Stimulated activated naive CD4-positive, alpha-beta T cell treated with Interleukin-2 at 50 U/mL for 16 hours (primary cell): Measurements from ENCODE around the gene HAPLN3.

Experiments used
- DNase-seq: peaks from one replicate; lab custom pipeline; 2025; lab: John Stamatoyannopoulos, UW

HAPLN3 gene

GRCh38 chr15:88894348-88894818, 961 bp downstream of the HAPLN3 start:
- DNase-seq, result peak; percentile 80

- no peak for DNase-seq
These were observed 3.6 kb downstream of the HAPLN3 start for GRCh38 chr15:88891540-88892254.

GRCh38 chr15:88890495-88890894, 4.8 kb downstream of the HAPLN3 start:
- no peak for DNase-seq

GRCh38 chr15:88888719-88889118, 6.6 kb downstream of the HAPLN3 start:
- DNase-seq, result no peak

- DNase-seq, result no peak
These were observed 8.2 kb downstream of the HAPLN3 start for GRCh38 chr15:88887068-88887580.

- no peak for DNase-seq
These were observed 12.6 kb downstream of the HAPLN3 start for GRCh38 chr15:88882785-88883184.

GRCh38 chr15:88881775-88882174, 13.6 kb downstream of the HAPLN3 start:
- DNase-seq, result no peak

- DNase-seq, result no peak
These were observed 14.2 kb downstream of the HAPLN3 start for GRCh38 chr15:88880944-88881740.

- peak; percentile 16 for DNase-seq
These were observed 16.6 kb downstream of the HAPLN3 start for GRCh38 chr15:88878720-88879184.

GRCh38 chr15:88877906-88878305, 17.4 kb downstream of the HAPLN3 start:
- DNase-seq, result no peak

GRCh38 chr15:88877415-88877814, 17.9 kb downstream of the HAPLN3 start:
- DNase-seq, result no peak

- no peak for DNase-seq
These were observed 18.8 kb downstream of the HAPLN3 start for GRCh38 chr15:88876573-88876972.

- DNase-seq, result no peak
These were observed 20.7 kb downstream of the HAPLN3 start for GRCh38 chr15:88874684-88875083.

GRCh38 chr15:88874275-88874674, 21.1 kb downstream of the HAPLN3 start:
- DNase-seq, result no peak

- no peak for DNase-seq
These were observed 21.6 kb downstream of the HAPLN3 start for GRCh38 chr15:88873786-88874185.

GRCh38 chr15:88872706-88873105, 22.6 kb downstream of the HAPLN3 start:
- no peak for DNase-seq

- no peak for DNase-seq
These were observed 23.2 kb downstream of the HAPLN3 start for GRCh38 chr15:88872106-88872505.

GRCh38 chr15:88871313-88871712, 24.0 kb downstream of the HAPLN3 start:
- no peak for DNase-seq

- DNase-seq, result no peak
These were observed 29.0 kb downstream of the HAPLN3 start for GRCh38 chr15:88866295-88866881.

- DNase-seq, result no peak
These were observed 29.7 kb downstream of the HAPLN3 start for GRCh38 chr15:88865498-88866099.

GRCh38 chr15:88864861-88865497, 30.4 kb downstream of the HAPLN3 start:
- DNase-seq, result no peak

- DNase-seq, result no peak
These were observed 31.9 kb downstream of the HAPLN3 start for GRCh38 chr15:88863412-88863811.
